HepG2 (cell line): Measurements from ENCODE around the gene SH3GL1. TPM values are rescaled to one million over a fixed set of nuclear protein-coding genes. Genes with fewer than 3 reads are reported as not detected.

Experiments used
- ATAC-seq: fragments of 200-7000 bp; cut with Tn5 transposase; 3 replicates; pipeline ENCODE4 v1.9.1; 2020; ENCODE audit warnings: mild to moderate bottlenecking, moderate library complexity
- BruUV-seq: library from RNA; stranded (reverse); fragments of 400-500 nt; replicated peaks from 2 replicates; lab custom pipeline; 2021; lab: Mats Ljungman, UMichigan
- CTCF ChIA-PET: fragments of 300-600 bp; formaldehyde crosslinking; extraction: SDS; loops from one replicate; lab custom pipeline; 2021; ENCODE audit warnings: low total read pairs, inconsistent platforms, low intra/inter-chr PET ratio; lab: Yijun Ruan, JAX
- POLR2A ChIA-PET: fragments of 350-600 bp; sonication (Branson Sonifier 250); formaldehyde crosslinking; loops from one replicate; lab custom pipeline; 2020; ENCODE audit warnings: antibody characterized with exemption, inconsistent platforms; lab: Yijun Ruan, JAX
- DNase-seq: peaks from one replicate; pipeline ENCODE4 v3.0.0-alpha.2; 2015; ENCODE audit warnings: low spot score
- FAIRE-seq: peaks from 3 replicates; lab custom pipeline; 2011; peaks lifted over from hg19 to GRCh38; lab: Jason Lieb, UNC
- H2AFZ ChIP-seq: one replicate; pipeline ENCODE4 v1.6.1; 2011; ENCODE audit warnings: low read length, inconsistent platforms
- H3K27ac ChIP-seq: fragments of 300-600 bp; 3 replicates; pipeline ENCODE4 v1.8.0; 2011; ENCODE audit warnings: mixed run types, mild to moderate bottlenecking, mixed read lengths, low read length, inconsistent platforms; ENCODE audit not compliant: insufficient read depth; ENCODE audit errors: extremely low read length
- H3K27me3 ChIP-seq, 2 experiments: fragments of 200-600 bp in 1 of 2; 2 replicates in 1 of 2; 3 replicates in 1 of 2; pipeline versions ENCODE4 v1.6.0 to v1.8.0; 2011; ENCODE audit warnings: low read length in 2 of 2, mild to moderate bottlenecking in 2 of 2, moderate library complexity in 2 of 2, inconsistent platforms in 1 of 2; ENCODE audit not compliant: insufficient read depth in 2 of 2, control insufficient read depth in 1 of 2
- H3K36me3 ChIP-seq, 2 experiments: fragments of 200-600 bp in 1 of 2; replicated peaks in 1 of 2; 2 replicates in 1 of 2; 3 replicates in 1 of 2; pipeline versions ENCODE4 v1.5.1 to v1.8.0; 2011; ENCODE audit warnings: low read length in 2 of 2, inconsistent platforms in 1 of 2; ENCODE audit not compliant: insufficient read depth in 2 of 2, control insufficient read depth in 1 of 2
- H3K4me1 ChIP-seq: 2 replicates; pipeline ENCODE4 v1.5.1; 2012; ENCODE audit warnings: low read length, inconsistent platforms; ENCODE audit not compliant: insufficient read depth
- H3K4me2 ChIP-seq: 2 replicates; pipeline ENCODE4 v1.6.0; 2011; ENCODE audit warnings: low read depth, low read length, inconsistent platforms
- H3K4me3 ChIP-seq, 3 experiments: fragments of 200-600 bp in 1 of 3; sonication (generic), shearing (Covaris generic) in 1 of 3; replicated peaks in 1 of 3; 2 replicates each; pipeline ENCODE4 v1.5.1; 2011 to 2016; ENCODE audit warnings: low read length in 3 of 3, inconsistent platforms in 2 of 3, low read depth in 2 of 3, mild to moderate bottlenecking in 2 of 3, control low read depth in 1 of 3, mixed read lengths in 1 of 3; ENCODE audit not compliant: insufficient read depth in 1 of 3
- H3K79me2 ChIP-seq: one replicate; pipeline ENCODE4 v1.6.1; 2011; ENCODE audit warnings: low read length, inconsistent platforms; ENCODE audit not compliant: insufficient read depth
- H3K9ac ChIP-seq: 2 replicates; pipeline ENCODE4 v1.6.0; 2011; ENCODE audit warnings: mild to moderate bottlenecking, low read depth, low read length, inconsistent platforms; ENCODE audit not compliant: insufficient read depth
- H3K9me3 ChIP-seq: 2 replicates; pipeline ENCODE4 v1.5.1; 2012; ENCODE audit warnings: mild to moderate bottlenecking, low read length
- H4K20me1 ChIP-seq: 2 replicates; pipeline ENCODE4 v1.6.0; 2011; ENCODE audit warnings: inconsistent platforms, mild to moderate bottlenecking, low read length, moderate library complexity; ENCODE audit not compliant: insufficient read depth
- AGO2 ChIP-seq: fragments of 200-400 bp; formaldehyde crosslinking; optimal IDR thresholded peaks from 2 replicates; pipeline ENCODE3; 2017; ENCODE audit warnings: mild to moderate bottlenecking, low read depth, low read length, moderate library complexity
- AKAP8 ChIP-seq: sonication (generic); formaldehyde crosslinking; IDR thresholded peaks from 2 replicates; pipeline ENCODE4 v1.5.1; 2020; ENCODE audit warnings: mild to moderate bottlenecking, missing genetic modification reagents
- ARHGAP35 ChIP-seq: sonication (generic); formaldehyde crosslinking; IDR thresholded peaks from 2 replicates; pipeline ENCODE4 v1.9.0; 2022; ENCODE audit warnings: mild to moderate bottlenecking, inconsistent platforms, moderate library complexity, missing genetic modification reagents, borderline replicate concordance
- BRD4 ChIP-seq: sonication (generic); formaldehyde crosslinking; IDR thresholded peaks from 2 replicates; pipeline ENCODE4 v1.4.0; 2020; ENCODE audit warnings: missing genetic modification reagents
- EEA1 ChIP-seq: sonication (generic); formaldehyde crosslinking; IDR thresholded peaks from 2 replicates; pipeline ENCODE4 v1.5.1; 2020; ENCODE audit warnings: mild to moderate bottlenecking, missing genetic modification reagents, borderline replicate concordance
- KLF15 ChIP-seq: sonication (generic); formaldehyde crosslinking; IDR thresholded peaks from 2 replicates; pipeline ENCODE4 v1.8.1; 2023; ENCODE audit warnings: borderline replicate concordance, mild to moderate bottlenecking, inconsistent platforms, missing genetic modification reagents, mixed read lengths
- NONO ChIP-seq, 2 experiments: fragments of 450-650 bp in 1 of 2; sonication (generic) in 1 of 2; formaldehyde crosslinking in 1 of 2; IDR thresholded peaks in 1 of 2; conservative IDR thresholded peaks in 1 of 2; 2 replicates each; pipeline versions ENCODE4 v1.6.1 to v1.8.0; 2017 to 2022; ENCODE audit warnings: mild to moderate bottlenecking in 1 of 2, missing genetic modification reagents in 1 of 2, moderate library complexity in 1 of 2
- SNAPC2 ChIP-seq: sonication (generic); formaldehyde crosslinking; IDR thresholded peaks from 2 replicates; pipeline ENCODE4 v1.8.1; 2022; ENCODE audit warnings: mild to moderate bottlenecking, missing genetic modification reagents
- SOX13 ChIP-seq, 3 experiments: fragments of 450-650 bp in 1 of 3; sonication (generic) in 1 of 3; formaldehyde crosslinking in 1 of 3; IDR thresholded peaks in 2 of 3; conservative IDR thresholded peaks in 1 of 3; 2 replicates each; pipeline versions ENCODE4 v1.5.0 to v1.6.1; 2016 to 2020; ENCODE audit warnings: antibody characterized with exemption in 1 of 3, mild to moderate bottlenecking in 1 of 3, missing compliant biosample characterization in 1 of 3, missing genetic modification reagents in 1 of 3, moderate library complexity in 1 of 3
- SOX6 ChIP-seq, 2 experiments: fragments of 450-650 bp in 1 of 2; sonication (generic) in 1 of 2; formaldehyde crosslinking in 1 of 2; IDR thresholded peaks; 2 replicates each; pipeline versions ENCODE4 v1.4.0 to v1.6.1; 2017 to 2020; ENCODE audit warnings: antibody characterized with exemption in 1 of 2, mild to moderate bottlenecking in 1 of 2, missing genetic modification reagents in 1 of 2
- ZMYM4 ChIP-seq: sonication (generic); formaldehyde crosslinking; IDR thresholded peaks from 2 replicates; pipeline ENCODE4 v1.8.1; 2023; ENCODE audit warnings: mild to moderate bottlenecking, missing genetic modification reagents
- ZNF274 ChIP-seq: sonication (generic); formaldehyde crosslinking; IDR thresholded peaks from 2 replicates; pipeline ENCODE4 v1.5.1; 2020; ENCODE audit warnings: mild to moderate bottlenecking, missing genetic modification reagents
- ZNF468 ChIP-seq: sonication (generic); formaldehyde crosslinking; IDR thresholded peaks from 2 replicates; pipeline ENCODE4 v1.8.0; 2022; ENCODE audit warnings: mild to moderate bottlenecking, moderate library complexity, missing genetic modification reagents
- WGBS: methylation state at CpG from one replicate; pipeline ENCODE4 v1.1.6; 2017; ENCODE audit warnings: low lambda C conversion rate; 5-methylcytosine and 5-hydroxymethylcytosine counted together
- in situ Hi-C: cut with HindIII; loops from 2 replicates; pipeline ENCODE4 v1.10.0; 2017; ENCODE audit warnings: low pct_unique_long_range_greater_than_20kb; ENCODE audit not compliant: extremely low pct_ligation_motif_present
- intact Hi-C: fragments of 100-400 bp; cut with micrococcal nuclease; formaldehyde crosslinking; loops from one replicate; pipeline ENCODE4 v1.10.0; 2022; ENCODE audit not compliant: unreplicated experiment
- polyA plus RNA-seq, 8 experiments: library from polyadenylated mRNA; depleted of rRNA in 3 of 8; stranded (reverse) in 7 of 8; unstranded in 1 of 8; fragments of >200 nt; fragmentation: Illumina TruSeq in 4 of 8; extraction: Trizol in 4 of 8; gene quantifications; 2 replicates each; pipeline versions ENCODE4 v1.2.1 to v1.2.3, GENCODE V29; 2011 to 2016; ENCODE audit warnings: low read depth in 4 of 8, missing spikeins in 1 of 8, mixed read lengths in 1 of 8; ENCODE audit not compliant: insufficient read depth in 1 of 8
- total RNA-seq, 5 experiments: library from RNA; depleted of rRNA; stranded (reverse); fragments of >200 nt; fragmentation: Illumina TruSeq; extraction: Trizol; gene quantifications; 2 replicates each; pipeline ENCODE4 v1.2.3, GENCODE V29; 2016; ENCODE audit warnings: low read depth in 1 of 5
- TF ChIP-seq, protein P1 (sequence below): sonication (generic); formaldehyde crosslinking; IDR thresholded peaks from 2 replicates; pipeline ENCODE4 v1.4.0; 2020; ENCODE audit warnings: mild to moderate bottlenecking, missing genetic modification reagents
- TF ChIP-seq, protein P2 (sequence below): IDR thresholded peaks from 2 replicates; pipeline ENCODE4 v1.6.1; 2018; ENCODE audit warnings: missing genetic modification reagents, mild to moderate bottlenecking, missing compliant biosample characterization

The SH3GL1 gene
- total and polyA plus RNA-seq, 2 of the 13 experiments (the other 11 are each of a cell fraction or from before 2014, with no cell fraction given) = 33.0 to 45.1 TPM

DNA sequence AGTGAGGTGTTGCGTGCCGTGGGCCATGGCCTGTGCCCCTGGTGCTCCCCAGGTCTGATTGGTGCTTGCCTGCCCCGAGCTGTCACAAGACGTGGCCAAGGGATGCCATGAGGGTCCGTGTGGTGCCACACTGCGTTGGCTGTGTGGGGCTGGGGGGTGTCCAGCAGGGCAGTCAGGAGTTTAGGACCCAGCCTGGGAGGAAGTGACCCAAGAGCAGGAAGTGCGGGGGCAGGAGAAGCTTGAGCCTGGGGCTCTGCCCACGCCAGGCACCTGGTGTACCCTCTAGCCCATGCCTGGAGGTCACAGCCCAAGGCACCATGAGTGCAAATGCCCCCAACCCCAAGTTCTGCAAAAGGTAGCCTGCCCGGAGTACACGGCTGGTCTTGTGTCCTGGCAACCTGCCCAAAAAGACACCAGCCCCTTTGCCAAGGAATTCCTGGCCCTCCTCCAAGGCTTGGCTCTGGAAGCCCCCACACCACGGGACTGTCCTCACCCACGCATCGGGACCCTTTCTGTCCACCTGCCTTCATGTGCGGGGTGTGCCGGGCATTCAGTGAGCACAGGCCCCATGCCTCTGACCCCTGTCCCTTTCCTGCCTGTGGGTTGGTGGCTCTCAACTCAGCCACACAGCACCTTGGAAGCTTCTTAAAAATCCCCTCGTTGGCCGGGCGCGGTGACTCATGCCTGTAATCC, 32.1 kb downstream of the SH3GL1 start:
- BruUV-seq = no TSS peak
- no peak overlapping the region for H3K9ac ChIP-seq
- H3K27me3 ChIP-seq = no peaks in the 10 kb centered on the region
- H3K4me2 ChIP-seq = no peak overlapping the region
- no peaks in the 10 kb centered on the region for H3K9me3 ChIP-seq
- ATAC-seq (no peak), FAIRE-seq (no peak), DNase-seq (no peak)
- no peaks in the 10 kb centered on the region for H4K20me1 ChIP-seq
- H2AFZ ChIP-seq = no peak overlapping the region
- in situ Hi-C loops (no loop called here), intact Hi-C loops (no loop called here)
- no peak overlapping the region for H3K27ac ChIP-seq
- ChIA-PET POLR2A (no interaction called here), CTCF (no interaction called here)
- TF ChIP-seq, protein P1, sequence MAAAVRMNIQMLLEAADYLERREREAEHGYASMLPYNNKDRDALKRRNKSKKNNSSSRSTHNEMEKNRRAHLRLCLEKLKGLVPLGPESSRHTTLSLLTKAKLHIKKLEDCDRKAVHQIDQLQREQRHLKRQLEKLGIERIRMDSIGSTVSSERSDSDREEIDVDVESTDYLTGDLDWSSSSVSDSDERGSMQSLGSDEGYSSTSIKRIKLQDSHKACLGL (CRISPR knock-in tag) = no peak
- peak; percentile 32 for TF ChIP-seq AGO2
- 0 out of 2 replicates have a peak, but pooled peaks have one; percentile 7 for TF ChIP-seq AKAP8 (CRISPR knock-in tag)
- no peak for TF ChIP-seq BRD4 (CRISPR knock-in tag)
- TF ChIP-seq ARHGAP35 (CRISPR knock-in tag) = no peak
- H3K79me2 ChIP-seq = peaks cover 25% of the 10 kb centered on the region
- WGBS = 99% methylated on average over 14 of the region's 19 CpGs
- peaks cover 24 to 52% of the 10 kb centered on the region in 2 experiments; a peak in 4 of 5 replicates for H3K36me3 ChIP-seq
- no peak overlapping the region for H3K4me3 ChIP-seq
- no peaks in the 10 kb centered on the region for H3K4me1 ChIP-seq

DNA sequence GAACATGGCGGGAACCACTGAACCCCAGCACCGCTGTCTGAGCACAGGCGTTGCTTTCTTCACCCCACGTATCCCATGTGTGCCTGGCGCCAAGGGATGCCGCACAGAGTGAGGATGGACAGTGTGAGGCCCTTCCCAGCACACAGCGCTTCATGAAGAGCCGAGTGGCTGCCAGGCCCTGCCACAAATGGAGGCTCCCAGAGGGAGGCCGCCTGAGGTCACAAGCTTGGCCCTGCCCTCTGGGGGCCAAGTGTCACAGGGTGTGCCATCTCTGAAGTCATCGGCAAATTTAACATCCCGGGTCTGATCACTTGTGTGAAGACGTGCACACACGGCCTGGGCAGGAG, 32.6 kb downstream of the SH3GL1 start:
- BruUV-seq = no TSS peak
- Histone ChIP-seq H4K20me1 (no peaks in the 10 kb centered on the region), H3K27ac (no peak overlapping the region), H3K9me3 (no peaks in the 10 kb centered on the region), H3K4me2 (no peak overlapping the region), H3K4me3 (no peak overlapping the region), H3K36me3 (peaks cover 28 to 57% of the 10 kb centered on the region in 2 experiments; a peak in 4 of 5 replicates), H3K79me2 (peaks cover 20% of the 10 kb centered on the region), H3K4me1 (no peaks in the 10 kb centered on the region), H3K9ac (no peak overlapping the region), H3K27me3 (no peaks in the 10 kb centered on the region), H2AFZ (no peak overlapping the region)
- ChIA-PET POLR2A (no interaction called here), CTCF (no interaction called here)
- ATAC-seq (no peak), FAIRE-seq (no peak), DNase-seq (no peak)
- WGBS = 97% methylated on average over 5 of the region's 13 CpGs
- intact Hi-C loops = no loop called here
- in situ Hi-C loops = no loop called here
- TF ChIP-seq SOX13 (IDR thresholded peaks at IDR 0.05) (no peak), SOX13 (CRISPR knock-in tag; conservative IDR thresholded peaks at IDR 0.05 in 1 of 2, IDR thresholded peaks at IDR 0.05 in 1 of 2) (no peak), KLF15 (CRISPR knock-in tag) (no peak), SOX6 (IDR thresholded peaks at IDR 0.05) (no peak), SOX6 (CRISPR knock-in tag; IDR thresholded peaks at IDR 0.05) (no peak), SNAPC2 (no peak), ZNF468 (no peak), EEA1 (CRISPR knock-in tag) (no peak), NONO (IDR thresholded peaks at IDR 0.05) (no peak), NONO (CRISPR knock-in tag; conservative IDR thresholded peaks at IDR 0.05) (no peak), ZNF274 (CRISPR knock-in tag) (no peak), ZMYM4 (CRISPR knock-in tag) (no peak)
- TF ChIP-seq, protein P1 (CRISPR knock-in tag) = no peak
- TF ChIP-seq, protein P2, sequence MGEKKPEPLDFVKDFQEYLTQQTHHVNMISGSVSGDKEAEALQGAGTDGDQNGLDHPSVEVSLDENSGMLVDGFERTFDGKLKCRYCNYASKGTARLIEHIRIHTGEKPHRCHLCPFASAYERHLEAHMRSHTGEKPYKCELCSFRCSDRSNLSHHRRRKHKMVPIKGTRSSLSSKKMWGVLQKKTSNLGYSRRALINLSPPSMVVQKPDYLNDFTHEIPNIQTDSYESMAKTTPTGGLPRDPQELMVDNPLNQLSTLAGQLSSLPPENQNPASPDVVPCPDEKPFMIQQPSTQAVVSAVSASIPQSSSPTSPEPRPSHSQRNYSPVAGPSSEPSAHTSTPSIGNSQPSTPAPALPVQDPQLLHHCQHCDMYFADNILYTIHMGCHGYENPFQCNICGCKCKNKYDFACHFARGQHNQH = no peak
